D721Med (cell line): ENCODE data around the gene FTL.

ENCODE experiments used
- DNase-seq: peaks from one replicate; pipeline ENCODE4 v3.0.0; 2011; ENCODE audit warnings: low spot score; ENCODE audit not compliant: insufficient read length
- FAIRE-seq: peaks from 2 replicates; lab custom pipeline; 2011; peaks lifted over from hg19 to GRCh38; lab: Jason Lieb, UNC
- TF ChIP-seq, protein P1 (sequence below): IDR thresholded peaks from 2 replicates; pipeline ENCODE4 v1.5.1; 2012; ENCODE audit warnings: mild to moderate bottlenecking, control low read depth; ENCODE audit not compliant: insufficient read depth; ENCODE audit errors: missing control alignments

The FTL gene

DNA sequence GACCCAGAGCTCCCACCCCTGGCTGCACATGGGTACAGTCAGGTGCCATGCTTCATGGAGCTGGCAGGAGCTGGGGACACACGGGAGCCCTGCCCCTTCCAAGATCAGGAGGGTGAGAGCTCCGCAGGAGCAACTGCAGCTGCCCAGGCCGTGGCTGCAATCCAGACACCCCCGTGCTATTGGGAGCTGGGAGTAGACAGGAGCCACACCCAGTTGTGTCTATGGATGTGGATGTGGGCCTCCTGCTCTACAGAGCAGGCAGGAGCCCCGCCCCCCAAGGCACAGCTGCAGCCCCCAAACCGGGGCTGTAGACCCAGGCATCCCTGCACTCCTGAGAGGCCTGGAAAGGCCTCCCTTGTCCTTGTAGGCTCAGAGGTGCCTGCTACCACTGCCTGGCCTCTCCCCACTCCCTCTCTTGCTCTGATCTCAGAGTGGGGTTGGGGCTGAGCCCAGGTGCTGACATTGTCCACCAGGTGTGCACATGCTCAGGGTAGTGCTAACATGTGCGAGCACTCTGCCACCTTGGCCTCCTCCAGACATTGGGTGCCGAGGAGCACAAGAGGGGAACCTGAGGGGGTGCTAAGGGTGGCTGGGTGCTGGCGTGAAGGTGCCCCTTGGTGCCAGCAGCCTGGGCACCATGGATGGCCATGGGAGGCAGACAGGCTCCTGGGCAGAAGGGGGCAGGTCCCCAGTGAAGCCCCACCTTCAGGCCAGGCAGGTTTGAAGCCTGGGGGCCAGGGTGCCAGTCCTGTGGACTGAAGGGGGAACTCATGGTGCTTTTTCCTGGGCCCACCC lies 18.4 kb upstream of the FTL start:
- FAIRE-seq: no peak
- no peak for DNase-seq
- TF ChIP-seq, protein P1, sequence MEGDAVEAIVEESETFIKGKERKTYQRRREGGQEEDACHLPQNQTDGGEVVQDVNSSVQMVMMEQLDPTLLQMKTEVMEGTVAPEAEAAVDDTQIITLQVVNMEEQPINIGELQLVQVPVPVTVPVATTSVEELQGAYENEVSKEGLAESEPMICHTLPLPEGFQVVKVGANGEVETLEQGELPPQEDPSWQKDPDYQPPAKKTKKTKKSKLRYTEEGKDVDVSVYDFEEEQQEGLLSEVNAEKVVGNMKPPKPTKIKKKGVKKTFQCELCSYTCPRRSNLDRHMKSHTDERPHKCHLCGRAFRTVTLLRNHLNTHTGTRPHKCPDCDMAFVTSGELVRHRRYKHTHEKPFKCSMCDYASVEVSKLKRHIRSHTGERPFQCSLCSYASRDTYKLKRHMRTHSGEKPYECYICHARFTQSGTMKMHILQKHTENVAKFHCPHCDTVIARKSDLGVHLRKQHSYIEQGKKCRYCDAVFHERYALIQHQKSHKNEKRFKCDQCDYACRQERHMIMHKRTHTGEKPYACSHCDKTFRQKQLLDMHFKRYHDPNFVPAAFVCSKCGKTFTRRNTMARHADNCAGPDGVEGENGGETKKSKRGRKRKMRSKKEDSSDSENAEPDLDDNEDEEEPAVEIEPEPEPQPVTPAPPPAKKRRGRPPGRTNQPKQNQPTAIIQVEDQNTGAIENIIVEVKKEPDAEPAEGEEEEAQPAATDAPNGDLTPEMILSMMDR: no peak

DNA sequence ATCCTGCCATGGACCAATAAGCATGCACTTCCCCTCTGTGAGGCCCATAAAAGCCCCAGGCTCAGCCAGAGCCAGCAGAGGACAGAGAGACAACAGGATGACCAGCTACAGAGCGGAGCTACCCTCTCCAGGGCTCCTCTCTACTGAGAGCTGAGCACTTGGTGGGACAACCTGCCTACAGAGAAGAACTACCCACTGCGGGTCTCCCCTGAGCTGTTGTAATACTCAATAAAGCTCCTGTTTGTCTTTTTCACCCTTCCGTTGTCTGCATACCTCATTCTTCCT lies 17.9 kb upstream of the FTL start:
- FAIRE-seq (no peak), DNase-seq (no peak)
- TF ChIP-seq, protein P1: no peak

DNA sequence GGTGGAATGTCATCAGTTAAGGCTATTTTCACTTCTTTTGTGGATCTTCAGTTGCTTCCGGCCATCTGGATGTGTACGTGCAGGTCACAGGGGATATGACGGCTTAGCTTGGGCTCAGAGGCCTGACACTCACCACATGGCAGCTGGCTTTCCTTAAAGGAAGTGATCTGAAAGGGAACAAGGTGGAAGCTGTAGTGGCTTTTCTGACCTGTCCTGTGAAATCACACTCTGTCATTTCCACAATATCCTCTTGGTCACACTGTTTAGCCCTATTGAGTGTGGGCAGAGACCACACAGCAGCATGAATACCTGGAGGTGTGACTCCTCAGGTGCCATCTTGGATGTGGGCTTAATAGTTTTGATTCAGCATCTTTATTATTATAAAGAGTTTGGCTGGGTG lies 14.9 kb upstream of the FTL start:
- DNase-seq (no peak), FAIRE-seq (no peak)
- TF ChIP-seq, protein P1: no peak

DNA sequence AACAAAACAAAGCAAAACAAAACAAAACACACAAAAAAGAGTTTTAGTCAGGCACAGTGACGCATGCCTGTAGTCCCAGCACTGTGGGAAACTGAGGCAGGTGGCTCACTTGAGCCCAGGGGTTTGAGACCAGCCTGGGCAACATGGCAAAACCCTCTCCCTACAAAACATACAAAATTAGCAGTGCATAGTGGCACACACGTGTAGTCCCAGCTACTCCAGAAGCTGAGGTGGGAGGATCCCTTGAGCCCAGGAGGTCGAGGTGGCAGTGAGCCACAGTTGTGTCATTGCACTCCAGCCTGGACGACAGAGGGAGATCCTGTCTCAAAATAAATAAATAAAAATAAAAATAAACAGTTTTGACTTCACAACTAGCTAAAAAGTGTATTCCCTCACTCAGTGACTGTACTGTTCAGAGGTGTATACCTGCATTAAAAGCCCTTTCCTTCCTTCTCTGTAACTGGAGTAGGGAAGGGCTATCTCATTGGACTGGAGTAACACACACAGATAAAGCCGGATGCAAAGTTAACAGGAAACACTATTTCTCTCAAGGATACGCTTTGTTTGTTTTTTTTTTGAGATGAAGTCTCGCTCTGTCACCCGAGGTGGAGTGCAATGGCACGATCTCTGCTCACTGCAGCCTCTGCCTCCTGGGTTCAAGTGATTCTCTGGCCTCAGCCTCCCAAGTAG lies 14.1 kb upstream of the FTL start:
- TF ChIP-seq, protein P1: no peak
- FAIRE-seq (no peak), DNase-seq (no peak)

DNA sequence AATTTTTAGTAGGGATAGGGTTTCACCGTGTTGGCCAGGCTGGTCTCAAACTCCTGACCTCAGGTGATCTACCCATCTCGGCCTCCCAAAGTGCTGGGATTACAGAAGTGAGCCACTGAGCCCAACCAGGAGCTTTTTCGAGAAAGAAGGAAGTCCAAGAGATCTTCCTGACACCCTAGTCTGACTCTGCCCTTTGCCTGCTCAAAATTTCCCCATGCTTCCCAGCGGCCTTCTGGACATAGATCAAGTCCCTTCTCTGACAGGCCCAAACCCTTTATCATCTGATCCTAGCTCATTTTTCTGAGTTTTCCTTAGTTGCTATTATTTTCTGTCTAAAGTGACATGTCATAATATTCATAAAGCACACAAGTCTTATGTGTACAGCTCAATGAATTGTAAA lies 12.0 kb upstream of the FTL start:
- TF ChIP-seq, protein P1: no peak
- DNase-seq (no peak), FAIRE-seq (no peak)

DNA sequence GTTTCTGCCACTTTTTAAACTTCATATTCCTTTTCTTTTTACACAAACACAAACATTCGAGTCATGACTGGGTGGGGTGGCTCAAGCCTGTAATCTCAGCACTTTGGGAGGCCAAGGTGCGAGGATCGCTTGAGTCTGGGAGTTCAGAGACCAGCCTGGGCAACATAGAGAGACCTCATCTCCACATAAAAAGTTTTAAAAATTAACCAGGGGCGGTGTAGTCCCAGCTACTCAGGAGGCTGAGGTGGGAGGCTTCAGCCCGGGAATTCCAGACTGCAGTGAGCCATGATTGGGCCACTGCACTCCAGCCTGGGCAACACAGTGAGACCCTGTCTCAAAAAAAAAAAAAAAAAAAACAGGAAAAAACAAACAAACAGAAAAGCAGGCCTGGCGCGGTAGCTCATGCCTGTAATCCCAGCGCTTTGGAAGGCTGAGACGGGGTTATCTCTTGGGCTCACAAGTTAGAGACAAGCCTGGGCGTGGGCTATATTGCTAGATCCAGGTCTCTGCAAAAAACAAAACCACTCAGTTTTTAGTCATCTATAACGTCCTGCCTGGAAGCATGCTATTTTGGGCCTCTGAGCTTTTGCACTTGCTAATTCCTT lies 11.0 kb upstream of the FTL start:
- DNase-seq: no peak
- no peak for FAIRE-seq
- TF ChIP-seq, protein P1: no peak
